Activated CD4-positive, alpha-beta T cell treated with anti-CD3 and anti-CD28 coated beads for 1 hour (primary cell): Measurements from ENCODE around the gene MEIS2.

Experiments
- DNase-seq: peaks from one replicate; pipeline ENCODE4 v3.0.0-alpha.2; 2020

MEIS2 gene

DNA sequence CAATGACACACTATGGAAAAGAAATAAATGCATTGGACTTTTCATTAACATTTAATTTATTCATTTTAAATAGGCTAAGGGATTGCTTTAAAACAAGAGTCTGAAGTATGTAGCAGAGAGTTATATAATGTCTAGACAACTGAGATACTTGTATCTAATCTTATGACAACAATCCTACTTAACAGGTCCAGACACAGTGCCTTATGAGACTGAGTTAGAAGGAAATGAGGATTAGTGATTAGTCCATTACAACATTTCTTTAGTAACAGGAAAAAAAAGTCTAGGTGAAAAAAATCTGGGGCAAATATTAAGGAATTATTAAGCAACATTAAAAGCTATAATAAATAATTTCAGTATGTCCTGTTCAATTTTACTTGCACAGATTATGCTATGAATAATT lies 140.6 kb downstream of the MEIS2 start:
- no peak for DNase-seq

DNA sequence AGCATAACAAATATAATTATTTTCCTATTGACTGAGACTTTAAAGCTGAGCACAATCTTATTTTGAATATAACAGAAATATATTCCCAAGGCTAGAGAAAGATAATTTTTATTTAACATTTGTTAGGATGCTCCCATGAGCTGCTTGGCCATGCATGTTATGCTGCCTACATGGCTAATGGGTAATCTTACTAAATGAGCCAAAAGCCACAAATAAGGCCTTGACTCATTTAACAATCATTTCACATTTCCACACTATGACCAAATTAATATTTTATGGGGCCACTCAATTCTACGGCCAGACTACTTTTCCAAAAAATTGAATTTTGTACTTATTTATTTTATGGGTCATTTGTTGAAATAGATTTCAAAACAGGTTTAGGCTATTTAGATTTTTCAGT lies 141.7 kb downstream of the MEIS2 start:
- DNase-seq: no peak

DNA sequence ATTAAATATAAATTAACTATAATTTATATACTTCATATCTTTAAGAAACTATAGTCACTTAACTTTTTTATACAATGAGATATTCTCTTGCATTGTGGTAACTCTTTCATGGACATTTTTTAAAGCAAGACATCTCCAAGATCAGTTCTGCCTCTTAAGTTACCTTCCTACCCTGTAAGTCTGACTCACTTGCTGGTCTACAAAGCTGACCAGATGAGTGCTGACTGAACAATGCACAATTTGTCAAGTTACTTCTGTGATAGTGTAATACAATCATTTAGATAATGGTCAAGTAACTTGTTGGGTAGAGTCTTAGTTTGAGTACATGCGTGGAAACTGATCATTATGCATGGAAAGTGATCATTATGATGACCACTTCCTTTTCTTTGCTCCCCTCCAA lies 145.9 kb downstream of the MEIS2 start:
- DNase-seq: no peak

DNA sequence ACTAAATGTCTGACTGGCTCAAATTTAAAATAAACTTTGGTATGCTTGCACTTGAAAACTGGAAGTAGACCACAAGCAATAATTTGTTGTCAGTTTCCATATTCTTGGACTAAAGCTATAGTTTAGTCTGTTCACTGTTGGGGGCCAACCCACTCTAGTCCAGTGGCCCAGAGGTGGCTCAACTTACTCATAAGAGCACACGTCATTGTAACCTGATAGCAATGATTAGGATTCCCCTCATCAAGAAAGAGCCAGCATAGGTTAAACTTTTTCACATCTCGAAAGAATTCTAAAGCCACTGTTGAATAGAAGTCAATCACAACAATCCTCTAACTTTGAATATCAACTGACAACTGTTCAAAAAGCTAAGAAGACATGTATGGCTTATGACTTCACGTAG lies 147.0 kb downstream of the MEIS2 start:
- DNase-seq: no peak

GRCh38 chr15:36951731-36952247 lies 148.6 kb downstream of the MEIS2 start:
- no peak for DNase-seq

DNA sequence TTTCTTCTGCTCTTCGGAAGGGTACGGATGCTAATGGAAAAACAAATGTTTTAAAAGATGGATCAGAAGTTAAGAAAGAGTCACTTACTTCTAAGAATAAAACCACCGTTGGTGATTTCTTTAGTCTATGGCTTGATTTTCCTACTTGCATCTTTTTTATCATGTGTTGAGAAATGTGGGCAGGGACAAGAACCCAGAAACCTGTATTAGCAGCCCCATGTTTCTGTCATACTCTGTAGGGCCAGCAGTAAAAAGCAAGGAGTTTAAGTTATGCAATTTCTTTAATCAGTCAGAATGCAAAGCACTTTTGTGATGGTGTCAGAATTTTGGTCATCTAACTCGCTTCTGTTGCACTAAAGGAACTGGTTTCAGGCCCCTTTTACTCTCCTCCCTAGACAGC lies 150.0 kb downstream of the MEIS2 start:
- no peak for DNase-seq

DNA sequence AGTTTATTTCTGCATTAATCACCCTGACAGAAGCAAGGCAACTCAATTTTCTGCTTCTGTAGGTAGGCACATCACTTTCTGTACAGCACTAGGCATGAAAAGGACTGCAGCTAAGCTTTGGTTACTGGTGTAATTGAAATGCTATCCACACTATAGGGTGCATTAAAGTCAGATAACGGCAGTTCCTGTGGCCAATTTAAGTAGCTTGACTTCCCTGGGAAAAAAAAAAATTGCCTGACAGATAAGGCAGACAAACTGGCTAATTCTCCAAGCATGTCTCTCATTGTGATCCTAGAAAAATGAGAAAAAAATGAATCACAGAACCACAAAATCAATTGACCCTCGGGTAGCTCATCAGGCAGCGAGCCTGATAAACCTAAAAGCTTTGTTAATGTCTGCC lies 151.4 kb downstream of the MEIS2 start:
- DNase-seq: no peak

DNA sequence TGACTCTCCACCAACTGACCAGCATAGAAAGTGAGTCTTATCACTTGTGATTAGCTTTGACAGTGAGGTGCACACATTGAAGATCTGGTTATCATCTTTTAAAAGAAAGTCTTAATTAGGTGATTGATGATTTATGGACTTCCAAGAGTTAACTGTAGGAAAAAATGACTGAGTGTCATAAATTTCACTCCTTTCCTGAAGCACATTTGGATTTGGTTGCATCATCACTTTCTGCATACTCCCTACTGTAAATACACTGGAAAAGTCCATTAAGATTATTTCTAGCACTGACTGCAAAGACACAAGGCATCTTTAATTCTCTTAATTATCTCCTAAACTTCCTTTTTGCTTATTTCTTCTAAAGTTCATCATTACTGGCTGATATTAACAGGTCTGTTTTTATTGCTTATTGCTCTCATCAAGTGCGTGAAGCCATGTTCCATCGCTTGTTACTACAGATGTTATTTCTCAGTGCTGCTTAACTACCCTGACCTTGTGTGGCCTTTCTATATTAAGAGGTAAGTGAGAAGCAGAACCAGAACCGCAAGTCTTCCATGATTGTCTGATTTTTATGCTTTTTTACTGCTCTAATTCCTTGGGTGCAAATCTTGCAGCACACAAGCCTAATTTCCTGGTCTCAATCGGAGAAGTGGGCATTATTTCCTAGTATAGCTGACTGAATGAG lies 153.2 kb downstream of the MEIS2 start:
- DNase-seq: no peak

DNA sequence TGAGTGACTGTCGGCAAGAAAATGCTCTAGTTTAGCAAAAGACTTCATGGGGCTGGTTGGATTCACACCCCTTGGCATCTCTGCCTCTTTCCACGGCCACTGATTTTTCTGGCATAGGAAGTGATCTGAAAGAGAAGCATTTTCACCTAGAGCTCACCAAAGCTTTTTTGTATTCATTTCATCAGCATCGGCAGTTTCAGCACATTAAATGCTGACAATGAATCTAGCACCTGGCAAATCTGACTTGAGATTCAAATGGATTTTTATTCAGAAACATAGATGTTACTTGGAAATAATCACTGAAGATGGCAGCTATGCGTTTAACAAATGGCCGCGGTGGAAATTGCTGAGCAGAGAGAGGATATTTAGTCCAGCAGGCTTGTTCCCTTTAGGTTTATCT lies 155.9 kb downstream of the MEIS2 start:
- no peak for DNase-seq

- no peak for DNase-seq
These were observed 156.6 kb downstream of the MEIS2 start for GRCh38 chr15:36943508-36944361.

DNA sequence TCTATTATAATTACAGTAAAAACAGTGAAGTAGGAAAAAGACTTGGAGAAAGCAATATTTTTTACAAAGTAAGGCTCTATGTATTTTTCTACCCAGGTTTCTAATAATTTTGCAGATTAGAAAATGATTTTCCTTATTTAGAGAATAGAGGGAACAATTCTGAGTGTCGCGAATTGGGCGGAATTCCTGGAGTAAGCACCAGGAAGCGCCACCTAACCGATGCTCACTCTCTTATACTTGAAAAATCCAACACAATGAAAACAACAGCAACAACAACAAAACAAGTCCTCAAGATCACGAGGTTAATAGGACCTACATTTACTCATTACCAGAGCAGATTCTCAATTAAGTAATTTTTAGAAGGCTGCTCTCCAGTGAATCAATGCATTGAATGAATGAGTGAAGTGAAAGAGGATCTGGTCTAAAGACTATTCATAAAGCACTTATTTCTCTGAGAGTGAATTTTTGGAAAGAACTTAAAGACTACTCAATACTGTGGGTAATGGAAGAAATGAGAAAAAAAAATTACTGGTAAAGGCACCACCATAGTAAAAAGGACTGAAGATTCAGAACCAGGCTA lies 158.0 kb downstream of the MEIS2 start:
- DNase-seq: no peak

DNA sequence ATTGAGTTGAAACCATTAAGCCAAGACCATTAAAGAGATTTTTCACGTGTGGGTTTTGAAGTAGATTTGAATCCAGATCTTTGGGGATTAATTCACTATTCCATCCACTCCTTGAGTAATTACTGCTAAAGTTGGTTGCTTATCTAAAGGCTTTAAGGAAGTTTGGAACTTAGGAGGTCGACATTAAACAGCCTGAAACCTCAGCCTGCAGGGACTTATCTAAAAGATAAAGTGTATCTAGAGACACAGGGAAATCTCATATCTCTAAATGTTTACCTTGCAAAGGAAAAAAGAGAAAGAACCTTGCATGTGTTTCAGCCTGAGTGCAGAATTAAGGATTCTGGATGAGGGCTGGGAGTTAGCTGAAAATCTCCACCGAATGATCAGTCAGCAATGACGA lies 158.6 kb downstream of the MEIS2 start:
- DNase-seq: no peak

GRCh38 chr15:36940636-36941260 lies 159.6 kb downstream of the MEIS2 start:
- no peak for DNase-seq

DNA sequence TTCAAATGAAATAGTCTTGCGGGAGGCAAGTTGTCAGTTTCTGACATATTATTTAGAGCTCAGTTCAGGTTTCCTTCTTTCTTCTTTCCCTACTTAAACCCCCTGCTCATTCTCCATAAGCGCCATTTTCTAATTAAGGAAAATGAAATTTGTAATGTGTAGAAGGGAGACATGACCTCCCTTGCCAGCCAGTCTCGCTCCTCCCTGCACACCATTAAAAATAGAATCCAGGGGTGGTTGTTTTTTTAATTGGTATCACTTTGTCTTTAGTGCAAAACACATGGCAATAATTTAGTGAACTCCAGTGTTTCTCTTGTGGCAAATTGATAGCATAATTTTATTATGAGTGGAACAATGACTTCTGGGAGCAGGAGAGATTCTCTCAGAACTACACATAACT lies 160.1 kb downstream of the MEIS2 start:
- no peak for DNase-seq

- DNase-seq: no peak
These were observed 161.6 kb downstream of the MEIS2 start for GRCh38 chr15:36938764-36939163.

- no peak for DNase-seq
These were observed 162.2 kb downstream of the MEIS2 start for GRCh38 chr15:36938131-36938530.

DNA sequence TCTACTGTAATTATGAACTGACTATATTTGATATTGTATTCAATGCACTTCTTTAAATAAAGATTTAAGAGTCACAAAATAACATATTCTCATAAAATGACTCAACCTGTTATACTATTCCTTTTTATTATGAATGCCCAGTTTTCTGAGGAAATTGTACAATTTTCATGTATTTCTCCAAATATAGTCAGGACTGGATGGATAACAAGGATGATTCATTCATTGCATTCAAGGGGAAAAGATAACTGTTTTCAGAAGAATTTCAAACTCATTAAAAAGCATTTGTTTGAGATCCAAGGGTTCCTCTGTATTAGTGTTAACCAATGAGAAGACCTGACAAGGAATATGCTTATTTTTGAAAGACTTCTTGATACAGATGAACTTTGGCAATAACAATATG lies 163.7 kb downstream of the MEIS2 start:
- DNase-seq: no peak

- no peak for DNase-seq
These were observed 166.9 kb downstream of the MEIS2 start for GRCh38 chr15:36933255-36933990.

DNA sequence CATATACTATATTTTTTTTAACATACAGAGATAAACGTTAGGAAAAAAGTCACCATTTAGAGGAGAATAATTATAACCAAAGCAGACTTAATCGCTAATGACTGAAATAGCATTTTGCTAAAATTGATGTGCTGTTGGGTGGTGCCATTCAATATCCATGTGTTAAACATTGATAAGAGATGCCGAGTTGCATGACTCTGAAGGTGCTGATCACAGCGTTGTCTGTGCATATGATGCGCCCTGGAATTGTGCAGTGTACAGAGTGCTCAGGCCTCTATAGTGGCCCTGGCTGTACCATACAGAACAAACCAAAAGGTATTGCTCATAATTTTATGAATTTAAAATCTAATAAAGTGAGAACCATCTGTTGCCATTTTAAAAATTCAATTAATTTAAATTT lies 168.3 kb downstream of the MEIS2 start:
- no peak for DNase-seq

- DNase-seq: no peak
These were observed 168.9 kb downstream of the MEIS2 start for GRCh38 chr15:36931434-36931833.

GRCh38 chr15:36926427-36926825 lies 173.9 kb downstream of the MEIS2 start:
- DNase-seq: no peak

DNA sequence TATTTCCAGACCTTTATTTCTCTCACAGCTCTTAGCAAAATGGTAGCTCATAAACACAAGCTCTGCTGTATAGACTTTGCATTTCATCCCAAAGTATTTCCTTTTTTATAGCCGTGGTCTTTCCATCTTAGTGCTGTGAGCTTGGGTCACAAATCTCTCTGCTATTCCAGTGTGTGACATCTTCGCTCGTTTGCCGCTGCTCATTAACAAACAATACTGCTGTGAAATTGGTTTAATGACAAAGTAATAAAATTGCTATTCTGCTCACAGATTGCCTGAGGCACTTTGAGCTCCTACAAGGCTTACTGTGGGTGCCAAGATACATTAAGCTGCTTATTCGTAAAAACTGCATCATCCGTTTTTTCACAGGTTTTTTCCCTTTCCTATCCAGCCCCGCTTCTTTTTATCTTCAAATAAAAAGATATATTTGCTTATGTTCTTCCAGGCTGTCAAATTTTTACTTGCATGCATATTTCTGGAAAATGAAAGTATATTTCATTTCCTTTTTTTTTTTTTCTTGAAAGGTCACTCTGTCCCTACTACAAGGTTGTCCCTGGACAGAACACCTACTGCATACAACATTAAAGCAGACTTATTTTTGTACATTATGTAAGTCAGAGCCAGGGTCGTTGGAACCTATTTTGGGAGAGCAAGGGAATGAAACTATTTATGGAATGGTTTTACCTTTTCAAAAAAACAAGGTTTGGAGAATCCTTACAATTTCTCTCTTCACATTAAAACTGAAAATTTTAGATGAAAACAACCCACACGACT lies 174.5 kb downstream of the MEIS2 start:
- no peak for DNase-seq
